GM19452 (cell line): ENCODE results near the gene ARHGAP22.

Experiments used
- ATAC-seq: cut with Tn5 transposase; IDR thresholded peaks from one replicate; pipeline ENCODE4 v1.9.1; 2021; ENCODE audit not compliant: unreplicated experiment

ARHGAP22 gene

DNA sequence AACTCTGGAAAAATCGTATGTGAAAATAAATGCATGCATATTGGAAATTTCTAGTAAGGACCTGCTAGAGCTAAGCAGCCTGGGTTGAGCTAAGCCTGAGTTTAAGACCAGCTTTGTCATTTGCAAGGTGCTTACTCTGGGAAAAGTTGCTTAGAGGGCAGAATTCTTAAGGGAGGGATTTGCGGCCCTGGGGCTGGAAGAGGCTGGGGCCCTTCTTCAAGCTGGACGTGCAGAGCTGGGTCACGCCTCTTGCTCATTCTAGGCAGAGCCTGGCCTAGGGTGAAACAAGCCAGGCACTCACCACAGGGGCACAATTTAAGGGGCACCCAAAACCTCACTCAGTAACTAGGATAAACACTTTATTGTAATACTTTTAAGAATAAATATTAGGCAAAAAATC is 137.2 kb downstream of the ARHGAP22 start:
- no peak for ATAC-seq

DNA sequence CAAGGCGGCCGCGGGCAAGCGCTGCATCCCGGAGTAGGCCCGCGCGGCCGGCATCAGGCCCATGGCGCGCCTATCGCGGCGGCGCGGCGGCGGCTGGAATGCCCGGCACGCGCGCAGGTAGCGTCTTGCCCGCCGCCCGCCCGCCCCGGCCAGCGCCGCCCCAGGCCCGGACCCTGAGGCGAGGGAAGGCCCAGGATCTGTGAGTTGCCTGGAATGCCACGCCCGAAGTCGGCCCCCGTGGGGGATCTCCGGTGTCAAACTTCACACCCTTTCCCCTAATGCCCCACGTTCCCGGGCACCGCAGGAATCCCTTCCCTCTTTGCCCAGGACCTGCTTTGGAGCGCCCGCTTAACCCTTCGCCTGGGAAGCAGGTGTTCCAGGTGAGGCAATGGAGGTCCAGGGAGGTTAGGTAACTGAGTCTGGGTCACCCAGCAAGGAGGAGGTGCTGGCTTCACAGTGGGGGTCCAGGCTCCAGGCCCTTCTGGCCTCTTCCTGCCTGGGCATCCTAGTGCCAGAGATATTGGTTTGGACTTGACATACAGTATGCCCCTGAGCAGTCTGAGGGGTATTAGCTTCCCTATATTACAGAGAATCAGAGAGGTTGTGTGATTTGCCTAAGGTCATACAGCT is 138.1 kb downstream of the ARHGAP22 start:
- ATAC-seq, result no peak

GRCh38 chr10:48465860-48466521 is 138.9 kb downstream of the ARHGAP22 start:
- no peak for ATAC-seq

GRCh38 chr10:48464871-48465736 is 139.8 kb downstream of the ARHGAP22 start:
- no peak for ATAC-seq

GRCh38 chr10:48464121-48464870 is 140.6 kb downstream of the ARHGAP22 start:
- ATAC-seq, result no peak

DNA sequence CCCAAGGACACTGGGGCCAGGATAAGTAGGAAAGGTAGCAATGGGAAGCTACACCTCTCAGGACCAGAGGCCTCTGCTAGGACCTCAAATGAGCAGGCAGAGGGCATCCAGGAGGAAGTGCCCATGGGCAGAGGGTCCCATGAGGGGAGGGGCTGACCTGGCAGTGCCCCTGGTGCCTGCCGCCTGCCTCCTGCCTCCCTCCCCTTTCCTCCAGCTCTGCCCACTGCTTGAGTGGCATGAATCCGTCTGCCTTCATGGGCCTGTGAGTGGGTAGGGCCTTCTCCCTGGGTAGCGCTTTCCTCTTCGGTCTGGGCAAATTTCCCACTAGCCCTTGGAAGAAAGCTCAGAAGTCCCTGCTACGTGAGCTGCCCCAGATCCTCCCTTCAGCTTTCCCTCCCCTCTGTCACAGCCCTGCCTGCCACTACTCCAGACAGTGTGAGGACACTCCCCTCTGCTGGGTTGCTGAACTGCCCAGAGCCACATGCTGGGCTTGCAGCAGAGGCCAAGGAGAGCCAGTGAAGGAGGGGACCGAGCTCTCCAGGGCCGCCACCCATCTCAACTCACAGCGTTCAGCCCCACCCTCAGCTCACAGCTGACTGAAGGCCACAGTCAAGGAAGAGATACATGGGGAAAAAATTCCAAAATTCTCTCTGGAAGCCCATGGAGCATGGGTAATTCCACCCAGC is 141.4 kb downstream of the ARHGAP22 start:
- no peak for ATAC-seq

- ATAC-seq, result no peak
Observed at GRCh38 chr10:48462482-48463020, 142.3 kb downstream of the ARHGAP22 start.

- ATAC-seq, result no peak
Observed at GRCh38 chr10:48461623-48462481, 143.0 kb downstream of the ARHGAP22 start.

DNA sequence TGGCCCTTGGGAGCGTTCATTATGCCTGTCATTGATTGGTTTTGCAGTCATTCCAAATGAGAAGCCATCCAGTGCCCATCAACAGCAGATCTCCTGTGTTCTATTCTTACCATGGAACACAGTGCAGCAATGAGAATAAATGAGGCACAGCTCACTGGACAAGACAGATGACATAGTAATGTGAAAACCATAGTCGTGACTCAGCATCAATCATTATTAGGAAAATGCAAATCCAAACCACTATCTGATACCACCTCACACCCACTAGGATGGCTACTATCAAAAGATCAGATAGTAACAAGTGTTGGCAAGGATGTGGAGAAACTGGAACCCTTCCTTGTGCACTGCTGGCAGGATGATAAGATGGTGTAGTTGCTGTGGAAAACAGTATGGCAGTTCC is 144.7 kb downstream of the ARHGAP22 start:
- ATAC-seq, result no peak

DNA sequence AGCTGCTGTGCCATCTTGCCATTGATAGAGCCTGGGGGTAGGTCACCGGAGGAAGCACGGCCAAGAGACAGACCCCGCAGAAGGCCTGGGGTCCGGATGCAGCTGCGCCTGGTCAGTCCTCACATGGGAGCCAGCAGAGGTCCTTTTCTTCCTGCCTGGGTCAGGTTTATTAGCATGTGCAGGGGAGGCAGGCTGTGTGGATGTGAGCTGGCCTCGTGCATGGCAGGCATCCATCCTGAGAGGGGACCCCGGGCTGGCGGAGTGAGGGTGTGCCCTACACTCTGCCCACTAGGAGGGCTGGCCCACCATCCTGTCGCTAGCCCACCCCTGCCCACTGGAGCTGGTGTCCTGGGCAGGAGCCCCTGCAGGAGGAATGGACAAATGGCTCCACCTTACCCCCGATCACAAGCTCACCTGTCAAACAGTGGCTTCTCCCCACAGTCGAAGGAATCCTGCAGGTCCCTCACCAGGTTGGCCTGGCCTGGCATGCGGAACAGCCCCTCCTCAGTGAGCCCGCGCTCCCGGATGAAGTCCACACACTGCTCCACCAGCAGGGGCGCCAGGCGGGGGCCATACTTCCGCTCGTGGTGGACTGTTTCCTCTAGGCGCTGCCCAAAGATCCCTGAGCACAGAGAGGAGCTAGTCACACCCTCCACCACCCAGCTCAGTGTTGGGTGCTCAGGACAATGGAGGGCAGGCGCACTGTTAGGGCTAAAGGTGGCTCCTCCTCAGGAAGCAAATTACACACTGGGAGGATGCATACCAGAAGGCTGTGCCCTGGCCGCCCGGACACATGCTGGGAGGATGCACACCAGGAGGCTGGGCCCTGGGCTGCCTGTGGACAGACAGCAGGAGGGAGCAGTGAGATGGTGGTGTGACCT is 145.4 kb downstream of the ARHGAP22 start:
- no peak for ATAC-seq

DNA sequence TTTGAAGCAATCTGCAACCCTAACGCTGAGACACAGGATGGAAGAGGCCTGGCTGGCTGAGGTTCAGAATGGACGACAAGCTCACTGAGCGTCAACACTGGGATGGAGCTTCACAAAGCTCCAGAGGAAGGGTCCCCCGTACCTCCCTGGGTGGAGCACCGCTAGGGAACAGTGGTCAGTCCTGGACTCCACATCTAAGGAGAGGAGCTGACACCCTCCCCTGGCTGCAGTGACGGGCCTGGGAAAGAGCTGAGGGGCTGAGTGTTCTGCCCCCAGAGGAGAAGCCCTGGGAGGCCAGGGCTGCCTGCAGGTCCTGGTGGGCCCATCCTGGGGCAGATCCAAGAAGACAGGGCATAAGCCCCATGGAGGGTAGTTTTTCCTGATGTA is 146.2 kb downstream of the ARHGAP22 start:
- ATAC-seq, result no peak

GRCh38 chr10:48457949-48458661 is 146.8 kb downstream of the ARHGAP22 start:
- ATAC-seq, result no peak

DNA sequence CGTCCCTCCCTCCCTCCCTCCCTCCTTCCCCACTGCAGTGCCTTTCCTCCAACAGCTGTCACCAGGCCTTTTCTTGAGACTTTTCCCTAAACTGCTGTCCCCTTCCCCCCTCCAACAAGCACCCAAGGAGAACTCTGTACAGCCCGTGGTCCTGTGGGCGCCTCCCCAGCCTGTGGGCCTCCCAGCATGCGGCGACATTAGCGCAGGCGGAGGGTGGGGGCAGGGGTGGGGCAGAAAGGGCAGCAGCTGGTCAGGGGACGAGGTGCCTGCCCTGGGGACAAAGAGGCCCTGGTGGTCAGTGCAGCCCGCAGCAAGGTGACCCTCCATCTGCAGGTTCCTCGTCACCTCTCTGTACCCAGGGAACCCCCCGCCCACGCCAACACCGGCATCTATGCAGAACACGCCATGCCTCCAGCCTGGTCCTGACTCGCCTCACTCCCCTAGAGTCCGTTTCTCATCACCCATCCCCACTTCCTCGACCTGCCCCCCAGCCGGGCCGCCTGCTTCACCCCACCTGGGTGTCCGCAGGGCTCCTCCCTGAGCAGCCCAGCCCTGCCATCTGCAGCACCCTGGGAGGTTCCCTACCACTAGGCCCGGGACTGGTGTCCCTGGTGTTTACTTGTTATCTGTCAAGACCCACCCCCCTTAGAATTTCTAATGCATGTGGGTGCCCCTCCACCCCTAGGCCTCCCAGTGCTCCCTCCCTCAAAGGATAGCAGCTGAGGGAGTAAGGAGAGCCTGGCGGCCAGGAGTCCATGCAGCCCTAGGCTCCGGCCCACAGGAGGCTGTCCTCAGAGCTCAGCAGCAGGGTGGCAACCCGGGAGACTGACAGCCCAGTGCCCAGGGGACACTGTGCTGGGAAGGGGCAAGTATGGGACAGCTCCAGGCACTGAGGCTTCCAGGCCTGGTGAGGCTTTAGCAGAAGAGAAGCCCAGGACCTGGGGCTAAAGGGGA is 147.8 kb downstream of the ARHGAP22 start:
- ATAC-seq, result no peak

DNA sequence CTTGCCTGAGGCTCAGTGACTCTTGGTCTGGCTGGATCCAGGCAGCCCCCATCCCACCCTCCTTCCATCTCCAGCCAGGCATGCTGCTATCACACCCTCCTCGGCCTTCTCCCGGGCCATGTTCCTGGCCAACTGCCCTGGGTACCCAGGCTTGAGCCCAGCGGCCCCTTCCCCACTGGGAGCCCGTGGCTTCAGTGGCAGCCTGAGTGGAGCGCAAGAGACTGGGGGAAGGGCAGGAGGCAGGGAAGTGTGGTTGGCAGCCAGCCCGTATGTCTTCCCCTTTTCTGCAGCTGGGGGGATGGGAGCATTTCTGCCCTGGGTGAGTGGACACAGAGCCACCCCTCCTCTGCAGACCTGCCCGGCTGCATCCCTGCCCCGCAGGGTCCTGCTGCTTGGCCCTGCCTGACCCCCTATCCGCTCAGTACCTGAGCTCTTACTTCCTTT is 148.5 kb downstream of the ARHGAP22 start:
- ATAC-seq, result no peak

DNA sequence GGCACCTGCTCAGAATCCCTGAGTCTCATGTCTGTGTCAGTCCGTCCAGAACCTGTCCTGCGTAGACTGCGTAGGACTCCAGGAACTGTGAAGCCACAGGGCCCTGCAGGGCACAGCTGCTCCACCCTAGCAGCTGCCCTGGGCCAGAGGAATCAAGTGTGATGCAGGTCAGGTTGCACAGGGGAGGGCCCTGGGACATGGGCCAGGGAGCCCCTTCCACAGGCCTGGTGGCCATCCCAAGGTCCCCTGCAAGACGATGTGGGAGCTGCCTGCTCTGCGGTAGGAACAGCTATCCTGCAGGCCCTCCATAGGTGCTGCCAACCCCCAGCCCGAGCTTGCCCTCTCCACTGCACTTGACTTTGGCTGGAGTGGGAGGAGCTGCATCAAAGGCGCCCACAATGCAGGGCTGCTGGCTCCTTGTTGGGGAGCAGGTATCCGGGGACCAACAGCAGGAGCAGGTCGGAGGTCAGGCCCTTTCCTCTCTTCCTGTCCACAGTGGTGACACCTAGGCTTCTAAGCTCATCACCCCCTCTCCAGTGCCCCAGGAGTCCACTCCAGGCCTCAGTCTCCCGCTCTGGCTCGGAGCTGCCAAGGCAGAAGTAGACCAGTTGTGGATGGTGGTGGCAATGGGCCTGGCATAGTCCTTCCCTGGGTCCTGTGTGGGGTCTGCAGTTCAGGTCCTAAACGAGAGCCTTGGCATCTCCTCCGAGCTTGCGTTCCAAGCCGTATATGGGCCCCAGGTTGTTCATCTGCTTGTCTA is 149.3 kb downstream of the ARHGAP22 start:
- no peak for ATAC-seq

- no peak for ATAC-seq
Observed at GRCh38 chr10:48455055-48455391, 149.8 kb downstream of the ARHGAP22 start.
